ENCODE results near the gene SDF4.

- TF ChIP-seq POLR2AphosphoS5 (IDR thresholded peaks at IDR 0.05; ENCODE audit: low read depth, low read length), result no peak
- TF ChIP-seq ZSCAN22 (CRISPR knock-in tag; IDR thresholded peaks at IDR 0.05), result no peak
- TF ChIP-seq CREB3 (CRISPR knock-in tag; IDR thresholded peaks at IDR 0.05), result no peak
- TF ChIP-seq ZNF274 (CRISPR knock-in tag; IDR thresholded peaks at IDR 0.05), result no peak
- TF ChIP-seq CTCF (CRISPR knock-in tag; IDR thresholded peaks at IDR 0.05), result no peak
- no peak for TF ChIP-seq MLLT10 (CRISPR knock-in tag; IDR thresholded peaks at IDR 0.05)
- TF ChIP-seq HMGXB3 (CRISPR knock-in tag; IDR thresholded peaks at IDR 0.05; ENCODE audit: borderline replicate concordance), result no peak
These were observed 10.9 kb upstream of the SDF4 start for GRCh38 chr1:1242461-1243265.
